ENCODE results near the gene RXRA. TPM values are rescaled to one million over a fixed set of nuclear protein-coding genes. Genes with fewer than 3 reads are reported as not detected.

Gene RXRA
- total RNA-seq, 2 donors from 2014 or later = 34.5 to 50.8 TPM

DNA sequence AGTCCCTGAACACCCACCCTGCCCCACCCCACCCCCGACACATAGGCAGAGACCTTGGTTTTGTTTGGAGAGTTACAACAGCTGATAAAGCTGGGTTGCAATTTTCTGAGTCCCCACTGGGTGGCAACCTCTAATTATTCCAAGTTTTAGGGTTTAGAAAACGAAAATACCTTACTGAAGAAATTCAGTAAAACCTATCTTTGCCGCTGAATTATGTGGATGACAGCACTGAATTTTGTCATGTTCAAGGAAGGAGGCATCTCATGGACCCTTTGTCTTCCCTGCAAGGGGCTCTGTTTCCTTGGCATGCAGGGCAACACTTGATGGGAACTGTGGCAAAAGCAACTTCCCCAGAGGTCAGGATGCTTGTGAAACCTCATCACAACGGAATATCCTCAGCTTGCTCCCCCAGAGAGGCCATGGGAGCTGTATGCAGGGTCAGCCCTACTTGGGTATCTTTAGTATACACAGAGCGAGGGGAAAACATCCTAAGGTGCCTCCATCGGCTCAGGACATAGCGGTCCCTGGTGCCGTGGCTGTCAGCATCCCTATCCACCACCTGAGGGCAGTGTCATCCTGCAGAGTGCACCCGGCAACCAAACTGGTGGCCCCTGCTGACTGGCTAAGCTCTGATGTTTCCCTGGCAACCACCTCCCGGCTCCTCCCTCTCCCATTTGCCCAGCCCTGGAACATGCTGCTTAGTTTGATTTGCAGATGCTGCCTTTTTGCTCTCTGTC lies 123.1 kb downstream of the RXRA start:
- TF ChIP-seq, protein P1, sequence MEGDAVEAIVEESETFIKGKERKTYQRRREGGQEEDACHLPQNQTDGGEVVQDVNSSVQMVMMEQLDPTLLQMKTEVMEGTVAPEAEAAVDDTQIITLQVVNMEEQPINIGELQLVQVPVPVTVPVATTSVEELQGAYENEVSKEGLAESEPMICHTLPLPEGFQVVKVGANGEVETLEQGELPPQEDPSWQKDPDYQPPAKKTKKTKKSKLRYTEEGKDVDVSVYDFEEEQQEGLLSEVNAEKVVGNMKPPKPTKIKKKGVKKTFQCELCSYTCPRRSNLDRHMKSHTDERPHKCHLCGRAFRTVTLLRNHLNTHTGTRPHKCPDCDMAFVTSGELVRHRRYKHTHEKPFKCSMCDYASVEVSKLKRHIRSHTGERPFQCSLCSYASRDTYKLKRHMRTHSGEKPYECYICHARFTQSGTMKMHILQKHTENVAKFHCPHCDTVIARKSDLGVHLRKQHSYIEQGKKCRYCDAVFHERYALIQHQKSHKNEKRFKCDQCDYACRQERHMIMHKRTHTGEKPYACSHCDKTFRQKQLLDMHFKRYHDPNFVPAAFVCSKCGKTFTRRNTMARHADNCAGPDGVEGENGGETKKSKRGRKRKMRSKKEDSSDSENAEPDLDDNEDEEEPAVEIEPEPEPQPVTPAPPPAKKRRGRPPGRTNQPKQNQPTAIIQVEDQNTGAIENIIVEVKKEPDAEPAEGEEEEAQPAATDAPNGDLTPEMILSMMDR (IDR thresholded peaks at IDR 0.05) = peak; percentile 70 to 91
- no peak overlapping the region for H3K27ac ChIP-seq
- peaks cover 0 to 8% of the 10 kb centered on the region in 2 donors for H3K9me3 ChIP-seq
- H3K27me3 ChIP-seq = no peaks in the 10 kb centered on the region
- no peak overlapping the region for H3K4me3 ChIP-seq
- no peaks in the 10 kb centered on the region for H3K36me3 ChIP-seq
- DNase-seq (ENCODE audit: low spot score) = peak; percentile 97
- no peaks in the 10 kb centered on the region for H3K4me1 ChIP-seq

DNA sequence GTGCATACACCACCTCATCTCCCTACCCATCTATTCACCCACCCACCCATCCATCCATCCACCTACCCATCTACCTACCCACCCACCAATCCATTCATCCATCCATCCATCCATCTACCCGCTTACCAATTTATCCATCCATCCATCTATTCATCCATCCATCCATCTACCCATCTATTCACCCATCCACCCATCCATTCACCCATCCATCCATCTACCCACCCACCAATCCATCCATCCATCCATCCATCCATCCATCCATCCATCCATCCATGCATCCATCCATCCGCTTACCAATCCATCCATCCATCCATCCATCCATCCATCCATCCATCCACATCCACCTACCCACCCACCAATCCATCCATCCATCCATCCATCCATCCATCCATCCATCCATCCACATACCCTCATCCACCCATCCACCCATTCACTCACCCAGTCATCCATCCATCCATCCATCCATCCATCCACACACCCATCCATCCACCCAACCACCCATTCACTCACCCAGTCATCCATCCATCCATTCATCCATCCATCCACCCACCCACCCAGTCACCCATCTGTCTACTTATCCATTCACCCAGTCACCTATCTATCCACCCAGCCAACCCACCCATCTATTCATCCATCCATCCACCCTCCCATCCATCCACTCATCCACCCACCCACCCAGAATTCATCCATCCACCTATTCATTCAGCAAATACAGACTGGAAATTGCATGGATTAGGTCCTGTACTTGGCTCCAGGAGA lies 125.6 kb downstream of the RXRA start:
- Histone ChIP-seq H3K27me3 (no peaks in the 10 kb centered on the region), H3K27ac (no peak overlapping the region), H3K9me3 (peaks cover 0 to 8% of the 10 kb centered on the region in 2 donors), H3K4me1 (peaks cover 0 to 16% of the 10 kb centered on the region in 2 donors), H3K36me3 (no peaks in the 10 kb centered on the region), H3K4me3 (no peak overlapping the region)
- TF ChIP-seq, protein P1 (IDR thresholded peaks at IDR 0.05) = no peak
- DNase-seq (ENCODE audit: low spot score) = no peak

DNA sequence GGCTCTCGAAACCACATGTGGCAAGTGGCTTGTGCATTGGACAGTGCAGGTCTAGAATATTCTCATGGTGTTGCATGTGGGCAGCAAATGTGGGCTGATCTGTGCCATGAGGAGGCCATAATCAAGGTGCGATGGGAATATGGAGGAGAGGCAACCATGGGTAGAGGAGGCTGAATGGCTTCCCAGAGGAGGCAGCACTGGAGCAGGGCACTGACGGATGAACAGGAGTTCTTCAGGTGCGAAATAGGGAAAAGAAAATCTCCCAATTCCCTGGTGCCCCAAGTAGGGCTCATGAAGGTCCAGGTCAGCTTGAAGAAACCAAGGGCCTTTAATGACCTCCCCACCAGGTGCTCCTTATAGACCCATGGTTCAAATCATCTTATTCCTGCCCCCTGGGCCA lies 126.5 kb downstream of the RXRA start:
- Histone ChIP-seq H3K27me3 (no peaks in the 10 kb centered on the region), H3K4me1 (peaks cover 0 to 25% of the 10 kb centered on the region in 2 donors), H3K4me3 (no peak overlapping the region), H3K9me3 (peaks cover 0 to 8% of the 10 kb centered on the region in 2 donors), H3K27ac (no peak overlapping the region), H3K36me3 (no peaks in the 10 kb centered on the region)
- DNase-seq (ENCODE audit: low spot score) = no peak
- TF ChIP-seq, protein P1 (IDR thresholded peaks at IDR 0.05) = no peak

DNA sequence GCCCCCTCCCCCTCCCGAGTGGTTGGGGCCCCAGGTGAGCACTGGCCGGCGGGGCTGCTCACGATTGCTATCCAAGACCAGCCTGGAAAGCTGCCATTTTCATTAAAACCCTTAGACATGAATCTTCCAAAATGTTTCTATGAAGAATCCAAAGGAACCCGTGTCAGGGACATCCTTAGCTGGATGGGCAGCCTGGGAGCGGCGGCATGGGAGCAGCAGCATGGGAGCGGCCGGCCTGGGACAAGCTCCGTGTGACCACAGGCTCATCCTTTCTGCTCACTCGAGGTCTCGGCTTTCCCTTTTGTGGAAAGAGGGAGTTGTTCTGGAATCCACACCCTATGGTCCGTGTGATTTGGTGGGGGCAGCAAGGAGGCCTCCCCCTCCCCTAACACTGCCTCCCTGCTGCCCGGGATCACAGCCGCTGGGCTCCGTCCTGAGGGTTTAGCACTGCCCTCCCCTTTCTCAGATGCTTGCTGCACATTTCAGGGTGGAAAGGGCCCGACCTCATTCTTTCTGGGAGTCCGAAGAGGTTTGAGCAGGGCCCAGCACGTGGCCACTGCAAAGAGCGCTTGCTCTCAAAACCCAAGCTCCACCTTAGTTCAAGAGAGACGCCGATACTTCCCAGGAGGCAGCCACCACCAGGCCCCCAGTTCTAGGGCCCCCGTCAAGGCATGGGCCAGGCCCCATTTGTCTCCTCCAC lies 127.7 kb downstream of the RXRA start:
- Histone ChIP-seq H3K4me3 (no peak overlapping the region), H3K36me3 (no peaks in the 10 kb centered on the region), H3K27me3 (no peaks in the 10 kb centered on the region), H3K27ac (no peak overlapping the region), H3K4me1 (peaks cover 0 to 37% of the 10 kb centered on the region in 2 donors), H3K9me3 (peaks cover 0 to 4% of the 10 kb centered on the region in 2 donors)
- DNase-seq (ENCODE audit: low spot score) = no peak
- TF ChIP-seq, protein P1 (IDR thresholded peaks at IDR 0.05) = no peak

DNA sequence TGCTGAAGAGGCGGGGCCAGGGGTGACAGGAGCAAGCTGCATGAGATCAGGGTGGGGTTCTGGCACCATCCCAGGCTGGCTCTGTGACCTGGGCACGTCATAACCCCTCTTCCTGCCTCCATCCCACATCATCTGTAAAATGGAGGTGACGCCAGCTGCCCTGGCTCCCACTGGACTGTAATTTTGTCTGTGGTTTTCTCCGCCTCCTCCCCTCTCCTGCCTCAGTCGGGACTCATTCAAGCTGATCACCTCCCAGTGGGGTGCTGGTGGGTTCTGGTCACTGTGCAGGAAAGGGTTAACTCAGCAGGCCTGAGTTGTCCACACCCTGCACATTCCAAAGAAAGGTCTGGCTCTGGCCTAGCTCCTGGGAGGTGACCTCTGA lies 128.2 kb downstream of the RXRA start:
- Histone ChIP-seq H3K4me1 (peaks cover 0 to 41% of the 10 kb centered on the region in 2 donors), H3K27me3 (no peaks in the 10 kb centered on the region), H3K36me3 (no peaks in the 10 kb centered on the region), H3K4me3 (no peak overlapping the region), H3K9me3 (no peaks in the 10 kb centered on the region), H3K27ac (no peak overlapping the region)
- no peak for DNase-seq (ENCODE audit: low spot score)
- TF ChIP-seq, protein P1 (IDR thresholded peaks at IDR 0.05) = no peak

Measured in right atrium auricular region (tissue), 2 donors.